SIG-M5 treated with dmso at 0.1 percent for 504 hours (cell line): Measurements from ENCODE around the gene FOXD2.
"Not testable (repeated sequence)": the region's sequence is repeated elsewhere in the genome, so short reads cannot be mapped to it uniquely, and the experiment has no call there.

Experiments
- DNase-seq: peaks from one replicate; lab custom pipeline; 2025; ENCODE audit not compliant: unreplicated experiment; lab: John Stamatoyannopoulos, UW

The FOXD2 gene

DNA sequence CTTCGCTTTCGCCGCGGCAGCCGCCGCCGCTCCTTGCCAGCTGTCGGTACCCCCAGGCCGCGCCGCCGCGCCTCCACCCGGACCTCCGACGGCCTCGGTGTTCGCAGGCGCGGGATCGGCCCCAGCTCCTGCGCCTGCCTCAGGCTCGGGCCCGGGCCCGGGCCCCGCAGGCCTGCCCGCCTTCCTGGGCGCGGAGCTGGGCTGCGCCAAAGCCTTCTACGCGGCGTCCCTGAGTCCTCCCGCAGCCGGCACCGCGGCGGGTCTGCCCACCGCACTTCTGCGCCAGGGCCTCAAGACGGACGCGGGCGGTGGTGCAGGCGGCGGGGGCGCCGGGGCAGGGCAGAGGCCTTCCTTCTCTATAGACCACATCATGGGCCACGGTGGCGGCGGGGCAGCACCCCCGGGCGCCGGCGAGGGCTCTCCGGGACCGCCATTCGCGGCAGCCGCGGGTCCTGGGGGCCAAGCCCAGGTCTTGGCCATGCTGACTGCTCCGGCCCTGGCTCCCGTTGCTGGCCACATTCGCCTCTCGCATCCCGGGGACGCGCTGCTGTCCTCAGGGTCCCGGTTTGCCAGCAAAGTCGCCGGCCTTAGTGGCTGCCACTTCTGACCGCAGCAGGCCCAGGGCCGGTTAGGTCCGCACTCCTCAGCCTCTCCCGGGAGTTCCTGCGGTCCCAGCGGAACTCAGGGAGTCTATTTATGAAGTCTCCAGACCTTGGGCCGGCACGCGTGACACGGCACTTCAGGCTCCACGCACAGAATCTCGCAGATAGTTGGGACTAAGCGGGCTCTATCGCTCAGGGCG, 1.4 kb downstream of the FOXD2 start:
- no peak for DNase-seq

GRCh38 chr1:47439819-47440598, 2.2 kb downstream of the FOXD2 start:
- DNase-seq = no peak

DNA sequence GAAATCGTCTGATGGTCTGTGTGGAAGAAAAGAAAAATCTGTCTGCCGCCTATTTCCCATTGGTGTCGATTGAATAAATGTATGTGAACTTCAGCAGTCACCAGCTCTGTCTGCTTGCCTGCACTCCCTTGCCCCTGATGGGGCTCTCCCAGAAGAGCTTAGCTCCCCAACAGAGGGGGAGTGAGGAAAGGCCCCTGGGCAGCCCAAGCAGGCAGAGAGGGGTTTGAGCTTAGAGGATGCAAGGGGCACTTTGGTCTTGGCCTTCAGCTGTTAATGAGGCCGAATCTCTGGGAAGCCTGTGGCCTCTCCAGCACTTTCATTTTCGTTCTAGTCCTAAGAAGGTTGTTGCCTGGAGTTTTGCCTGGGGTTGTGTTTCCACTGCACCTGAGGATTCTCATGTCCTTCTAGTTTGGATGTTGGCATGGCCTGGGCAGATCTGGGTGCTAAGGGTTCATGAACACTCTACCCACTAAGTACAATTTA, 2.8 kb downstream of the FOXD2 start:
- DNase-seq = no peak

- DNase-seq = no peak
Observed at GRCh38 chr1:47441450-47442106, 3.7 kb downstream of the FOXD2 start.

DNA sequence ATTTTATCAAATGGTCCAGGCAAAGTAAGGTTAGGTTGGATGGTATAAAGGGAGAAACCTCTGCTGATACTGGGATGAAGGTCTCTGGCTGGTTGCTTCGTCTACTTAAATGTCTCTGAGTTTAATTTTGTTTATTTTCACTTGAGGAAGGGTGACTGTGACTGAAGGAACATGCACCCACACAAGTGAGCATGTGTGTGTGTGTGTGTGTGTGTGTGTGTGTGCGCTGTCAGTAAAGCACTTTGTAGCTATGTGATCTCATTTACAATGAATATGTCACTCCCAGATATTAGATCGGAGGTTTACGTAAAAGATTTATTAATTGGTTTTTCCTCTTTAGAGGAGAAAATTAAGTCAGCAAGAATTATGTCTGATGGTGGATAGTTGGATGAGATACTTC, 4.4 kb downstream of the FOXD2 start:
- DNase-seq = no peak

DNA sequence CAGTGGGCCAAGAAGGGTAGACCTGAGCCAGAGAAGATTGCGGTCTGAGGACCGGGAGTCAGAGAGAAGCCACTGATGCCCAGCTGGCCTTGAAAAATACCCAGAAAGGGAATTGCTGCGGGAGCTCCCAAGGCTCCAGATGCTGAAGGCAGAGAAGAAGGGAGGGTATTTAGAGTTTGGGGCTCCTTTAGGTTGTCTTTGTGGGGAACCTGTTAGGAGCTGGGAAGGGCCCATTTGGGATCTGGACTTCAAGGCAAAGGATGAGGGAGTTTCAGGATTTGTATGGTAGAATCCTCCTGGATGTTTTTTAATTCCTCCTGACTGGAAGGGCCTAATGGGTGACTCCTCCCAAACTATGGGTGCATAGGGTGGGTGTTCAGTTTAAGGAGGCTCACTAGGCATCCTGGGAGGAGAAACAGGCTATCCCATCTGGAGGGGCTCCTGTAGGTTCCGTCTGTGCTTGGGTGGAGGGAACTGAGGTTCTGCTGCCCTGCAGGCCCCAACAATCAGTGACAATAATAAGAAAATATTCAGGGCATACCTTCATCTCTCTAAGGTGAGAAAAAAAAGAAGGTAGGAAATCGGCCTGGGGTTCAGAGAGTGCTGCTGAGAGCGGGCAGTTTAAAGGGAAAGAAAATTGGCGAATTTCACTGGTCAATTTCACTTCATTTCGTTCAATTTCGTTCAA, 5.1 kb downstream of the FOXD2 start:
- no peak for DNase-seq

GRCh38 chr1:47443530-47444296, 5.9 kb downstream of the FOXD2 start:
- no peak for DNase-seq

GRCh38 chr1:47444297-47444561, 6.4 kb downstream of the FOXD2 start:
- no peak for DNase-seq

DNA sequence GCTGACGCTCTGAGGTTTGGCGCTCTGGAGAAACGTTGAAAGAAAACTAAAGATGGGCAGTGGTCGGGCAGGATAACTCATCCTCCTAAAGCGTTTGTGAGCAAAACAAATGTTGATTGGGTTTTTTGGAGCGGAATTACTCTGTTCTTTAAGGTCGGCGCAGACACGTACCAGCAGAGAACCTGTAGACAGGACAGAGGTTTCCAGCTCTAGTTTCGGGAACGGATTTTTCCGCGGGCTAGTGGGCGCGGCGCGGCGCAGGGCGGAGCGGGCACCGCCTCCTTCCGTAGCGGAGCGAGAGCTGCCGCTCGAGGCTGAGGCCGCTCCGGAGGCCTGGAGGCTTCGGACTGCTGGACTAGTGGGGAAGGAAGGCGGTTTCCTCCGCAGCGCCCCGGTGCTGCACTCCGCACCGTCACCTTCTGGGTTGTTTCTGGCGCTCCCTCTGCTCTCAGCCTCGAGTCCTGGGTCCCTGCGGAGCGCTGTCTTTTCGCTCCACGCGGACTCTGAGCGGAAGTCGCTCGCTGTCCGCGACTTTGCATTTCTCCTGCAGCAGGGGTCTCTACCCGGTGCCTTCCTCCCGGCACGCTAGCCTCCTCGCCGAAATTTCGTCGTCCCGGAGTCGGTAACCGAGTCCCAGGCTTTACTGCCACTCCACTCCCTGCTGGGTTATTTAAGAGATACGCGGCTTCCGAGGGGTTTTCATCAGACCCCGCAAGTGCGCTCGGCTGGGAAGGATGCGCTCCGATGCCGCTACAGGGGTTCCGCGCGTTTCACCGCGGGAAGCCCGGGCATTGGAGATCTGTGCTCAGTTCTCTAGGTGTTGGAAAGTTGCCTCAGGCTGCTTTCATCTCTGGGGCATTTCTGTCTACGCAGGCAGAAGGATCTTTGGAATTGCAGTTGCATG, 7.0 kb downstream of the FOXD2 start:
- no peak for DNase-seq

- no peak for DNase-seq
Observed at GRCh38 chr1:47445823-47446550, 8.1 kb downstream of the FOXD2 start.

- no peak for DNase-seq
Observed at GRCh38 chr1:47448462-47449222, 10.8 kb downstream of the FOXD2 start.

- DNase-seq = no peak
Observed at GRCh38 chr1:47449822-47450552, 12.1 kb downstream of the FOXD2 start.

- DNase-seq = no peak
Observed at GRCh38 chr1:47450606-47451005, 12.8 kb downstream of the FOXD2 start.

DNA sequence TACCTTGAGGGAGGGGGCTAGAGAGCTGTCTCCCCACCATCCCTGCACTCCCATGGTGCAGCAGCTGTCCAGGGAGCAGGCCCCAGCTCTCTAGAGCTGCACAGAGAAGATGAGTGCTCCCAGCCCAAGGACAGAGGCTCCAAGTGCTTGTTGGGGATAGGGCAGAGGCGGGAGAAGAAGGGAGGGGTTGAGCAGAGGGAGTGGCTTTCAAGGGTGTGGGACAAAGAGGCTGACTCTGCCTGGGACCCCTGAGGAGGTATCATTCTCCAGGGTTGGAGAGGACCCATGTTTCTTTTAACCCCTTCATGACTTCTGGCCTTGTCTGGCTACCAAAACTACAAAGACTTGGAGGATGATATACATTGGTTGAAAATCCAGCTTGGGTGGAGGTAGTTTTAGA, 14.6 kb downstream of the FOXD2 start:
- DNase-seq = no peak

GRCh38 chr1:47453910-47454309, 16.1 kb downstream of the FOXD2 start:
- DNase-seq = not testable (repeated sequence)

- DNase-seq = no peak
Observed at GRCh38 chr1:47456250-47456649, 18.4 kb downstream of the FOXD2 start.

- DNase-seq = not testable (repeated sequence)
Observed at GRCh38 chr1:47457547-47457946, 19.7 kb downstream of the FOXD2 start.
